ENCODE data around the gene SEMA3G.
A peak's percentile ranks its signal among the peaks of the same experiment; 100 is the strongest.

The SEMA3G gene

GRCh38 chr3:52388348-52388821 is 56.5 kb downstream of the SEMA3G start:
- no peaks in the 10 kb centered on the region for H3K27me3 ChIP-seq (replicated peaks; ENCODE audit: control insufficient read depth, insufficient read depth, low read length)
- peaks cover 2% of the 10 kb centered on the region for H3K36me3 ChIP-seq (ENCODE audit: control insufficient read depth, insufficient read depth, low read length)
- DNase-seq (ENCODE audit: extremely low read depth, insufficient read length) = no peak
- TF ChIP-seq, protein P1, sequence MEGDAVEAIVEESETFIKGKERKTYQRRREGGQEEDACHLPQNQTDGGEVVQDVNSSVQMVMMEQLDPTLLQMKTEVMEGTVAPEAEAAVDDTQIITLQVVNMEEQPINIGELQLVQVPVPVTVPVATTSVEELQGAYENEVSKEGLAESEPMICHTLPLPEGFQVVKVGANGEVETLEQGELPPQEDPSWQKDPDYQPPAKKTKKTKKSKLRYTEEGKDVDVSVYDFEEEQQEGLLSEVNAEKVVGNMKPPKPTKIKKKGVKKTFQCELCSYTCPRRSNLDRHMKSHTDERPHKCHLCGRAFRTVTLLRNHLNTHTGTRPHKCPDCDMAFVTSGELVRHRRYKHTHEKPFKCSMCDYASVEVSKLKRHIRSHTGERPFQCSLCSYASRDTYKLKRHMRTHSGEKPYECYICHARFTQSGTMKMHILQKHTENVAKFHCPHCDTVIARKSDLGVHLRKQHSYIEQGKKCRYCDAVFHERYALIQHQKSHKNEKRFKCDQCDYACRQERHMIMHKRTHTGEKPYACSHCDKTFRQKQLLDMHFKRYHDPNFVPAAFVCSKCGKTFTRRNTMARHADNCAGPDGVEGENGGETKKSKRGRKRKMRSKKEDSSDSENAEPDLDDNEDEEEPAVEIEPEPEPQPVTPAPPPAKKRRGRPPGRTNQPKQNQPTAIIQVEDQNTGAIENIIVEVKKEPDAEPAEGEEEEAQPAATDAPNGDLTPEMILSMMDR (IDR thresholded peaks at IDR 0.05; ENCODE audit: insufficient read depth, low read length, poor library complexity, severe bottlenecking) = no peak
- no peak overlapping the region for H3K4me3 ChIP-seq (replicated peaks; ENCODE audit: low read depth, low read length)

GRCh38 chr3:52387481-52387880 is 57.4 kb downstream of the SEMA3G start:
- Histone ChIP-seq H3K4me3 (replicated peaks; ENCODE audit: low read depth, low read length) (no peak overlapping the region), H3K36me3 (ENCODE audit: control insufficient read depth, insufficient read depth, low read length) (peaks cover 2% of the 10 kb centered on the region), H3K27me3 (replicated peaks; ENCODE audit: control insufficient read depth, insufficient read depth, low read length) (no peaks in the 10 kb centered on the region)
- DNase-seq (ENCODE audit: extremely low read depth, insufficient read length) = no peak
- TF ChIP-seq, protein P1 (IDR thresholded peaks at IDR 0.05; ENCODE audit: insufficient read depth, low read length, poor library complexity, severe bottlenecking) = no peak

GRCh38 chr3:52385157-52385556 is 59.7 kb downstream of the SEMA3G start:
- Histone ChIP-seq H3K27me3 (replicated peaks; ENCODE audit: control insufficient read depth, insufficient read depth, low read length) (no peaks in the 10 kb centered on the region), H3K36me3 (ENCODE audit: control insufficient read depth, insufficient read depth, low read length) (no peaks in the 10 kb centered on the region; the same call in 1 of the 2 replicates), H3K4me3 (replicated peaks; ENCODE audit: low read depth, low read length) (no peak overlapping the region)
- TF ChIP-seq, protein P1 (IDR thresholded peaks at IDR 0.05; ENCODE audit: insufficient read depth, low read length, poor library complexity, severe bottlenecking) = peak; percentile 74
- DNase-seq (ENCODE audit: extremely low read depth, insufficient read length) = no peak

DNA sequence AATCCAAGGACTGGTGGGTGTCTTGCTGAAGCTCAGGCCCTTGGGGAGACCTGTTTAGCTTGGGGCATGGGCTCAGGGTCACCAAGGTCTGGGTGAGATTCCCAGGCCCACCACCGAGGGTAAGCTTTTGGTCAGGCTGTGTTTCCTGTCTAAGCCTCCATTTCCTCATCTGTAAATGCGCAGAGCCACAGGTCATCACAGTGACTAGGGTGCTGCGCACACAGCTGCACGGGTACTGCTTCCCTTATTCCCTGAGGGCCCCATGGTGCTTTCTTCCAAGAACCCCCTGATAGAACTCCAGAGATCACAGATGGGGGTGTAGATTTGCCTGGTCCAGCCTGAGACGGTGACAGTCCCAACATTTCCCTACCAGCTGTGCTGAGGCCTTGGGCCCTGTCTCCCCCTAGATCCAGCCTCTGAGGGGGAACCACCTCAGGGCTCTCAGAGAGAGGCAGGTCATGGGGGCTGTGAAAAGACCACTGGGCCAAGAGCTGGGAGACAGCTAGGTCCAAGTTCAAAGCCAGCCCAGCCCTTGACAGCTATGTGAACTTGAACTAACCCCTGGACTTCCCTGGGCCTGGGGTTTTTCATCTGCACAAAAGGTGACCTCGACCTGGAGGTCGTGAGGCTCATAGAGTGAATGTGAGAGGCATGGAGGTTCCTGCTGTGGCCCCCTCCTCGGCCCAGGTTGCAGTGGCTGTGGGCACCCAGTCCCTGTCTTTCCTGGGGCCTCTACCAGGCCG is 60.7 kb downstream of the SEMA3G start:
- no peaks in the 10 kb centered on the region; the same call in 1 of the 2 replicates for H3K36me3 ChIP-seq (ENCODE audit: control insufficient read depth, insufficient read depth, low read length)
- no peaks in the 10 kb centered on the region for H3K27me3 ChIP-seq (replicated peaks; ENCODE audit: control insufficient read depth, insufficient read depth, low read length)
- no peak for DNase-seq (ENCODE audit: extremely low read depth, insufficient read length)
- H3K4me3 ChIP-seq (replicated peaks; ENCODE audit: low read depth, low read length) = no peak overlapping the region
- TF ChIP-seq, protein P1 (IDR thresholded peaks at IDR 0.05; ENCODE audit: insufficient read depth, low read length, poor library complexity, severe bottlenecking) = no peak

GRCh38 chr3:52383446-52383845 is 61.5 kb downstream of the SEMA3G start:
- no peaks in the 10 kb centered on the region for H3K36me3 ChIP-seq (ENCODE audit: control insufficient read depth, insufficient read depth, low read length)
- TF ChIP-seq, protein P1 (IDR thresholded peaks at IDR 0.05; ENCODE audit: insufficient read depth, low read length, poor library complexity, severe bottlenecking) = no peak
- H3K4me3 ChIP-seq (replicated peaks; ENCODE audit: low read depth, low read length) = no peak overlapping the region
- DNase-seq (ENCODE audit: extremely low read depth, insufficient read length) = no peak
- H3K27me3 ChIP-seq (replicated peaks; ENCODE audit: control insufficient read depth, insufficient read depth, low read length) = no peaks in the 10 kb centered on the region

Measured in GM06990 (cell line).